RWPE1 (cell line): ENCODE results near the gene SPEM3.
A peak's percentile ranks its signal among the peaks of the same experiment; 100 is the strongest.
"Not testable (repeated sequence)": the region's sequence is repeated elsewhere in the genome, so short reads cannot be mapped to it uniquely, and the experiment has no call there.

ENCODE experiments used
- CTCF ChIA-PET: fragments of 350-600 bp; sonication (Branson Sonifier 250); formaldehyde crosslinking; extraction: SDS; loops from one replicate; lab custom pipeline; 2021; lab: Yijun Ruan, JAX
- POLR2A ChIA-PET: fragments of 400-600 bp; formaldehyde crosslinking; extraction: SDS; loops from one replicate; lab custom pipeline; 2020; ENCODE audit warnings: antibody characterized with exemption; ENCODE audit not compliant: low non-redundant PET; lab: Yijun Ruan, JAX
- DNase-seq: peaks from one replicate; pipeline ENCODE4 v3.0.0; 2012; ENCODE audit warnings: low spot score
- H3K27ac ChIP-seq: fragments of 450-650 bp; 2 replicates; pipeline ENCODE4 v1.5.1; 2017
- TF ChIP-seq, protein P1 (sequence below): fragments of 450-650 bp; conservative IDR thresholded peaks from 2 replicates; pipeline ENCODE4 v1.5.1; 2017; ENCODE audit warnings: low read depth, mild to moderate bottlenecking

The SPEM3 gene

DNA sequence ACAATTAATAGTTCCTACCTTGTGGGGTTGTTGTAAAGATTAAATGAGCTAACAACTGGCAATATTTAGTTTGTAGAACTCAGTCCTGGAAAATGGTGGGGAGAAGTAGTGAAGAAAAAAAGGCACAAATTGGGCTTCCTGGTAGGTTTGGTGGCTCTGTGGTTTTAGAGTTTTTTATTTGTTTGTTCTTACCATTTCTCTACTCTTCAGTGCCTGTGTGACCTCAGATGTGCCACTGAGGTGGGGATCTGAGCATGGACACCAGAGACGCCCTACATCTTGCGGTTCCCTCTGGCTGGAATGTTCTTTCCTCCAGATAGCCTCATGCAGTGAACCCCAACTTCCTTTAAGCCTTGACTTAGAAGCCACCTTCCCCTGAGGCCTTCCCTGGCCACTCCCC is 43.1 kb downstream of the SPEM3 start:
- ChIA-PET CTCF (no interaction called here), POLR2A (interaction anchor here (0.6 kb wide), 1 partner anchor 83 kb away, joined by 5 read pairs; no protein-coding TSS in a partner anchor)
- peak overlapping the region; percentile 35 for H3K27ac ChIP-seq
- TF ChIP-seq, protein P1, sequence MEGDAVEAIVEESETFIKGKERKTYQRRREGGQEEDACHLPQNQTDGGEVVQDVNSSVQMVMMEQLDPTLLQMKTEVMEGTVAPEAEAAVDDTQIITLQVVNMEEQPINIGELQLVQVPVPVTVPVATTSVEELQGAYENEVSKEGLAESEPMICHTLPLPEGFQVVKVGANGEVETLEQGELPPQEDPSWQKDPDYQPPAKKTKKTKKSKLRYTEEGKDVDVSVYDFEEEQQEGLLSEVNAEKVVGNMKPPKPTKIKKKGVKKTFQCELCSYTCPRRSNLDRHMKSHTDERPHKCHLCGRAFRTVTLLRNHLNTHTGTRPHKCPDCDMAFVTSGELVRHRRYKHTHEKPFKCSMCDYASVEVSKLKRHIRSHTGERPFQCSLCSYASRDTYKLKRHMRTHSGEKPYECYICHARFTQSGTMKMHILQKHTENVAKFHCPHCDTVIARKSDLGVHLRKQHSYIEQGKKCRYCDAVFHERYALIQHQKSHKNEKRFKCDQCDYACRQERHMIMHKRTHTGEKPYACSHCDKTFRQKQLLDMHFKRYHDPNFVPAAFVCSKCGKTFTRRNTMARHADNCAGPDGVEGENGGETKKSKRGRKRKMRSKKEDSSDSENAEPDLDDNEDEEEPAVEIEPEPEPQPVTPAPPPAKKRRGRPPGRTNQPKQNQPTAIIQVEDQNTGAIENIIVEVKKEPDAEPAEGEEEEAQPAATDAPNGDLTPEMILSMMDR, result no peak
- DNase-seq, result no peak

DNA sequence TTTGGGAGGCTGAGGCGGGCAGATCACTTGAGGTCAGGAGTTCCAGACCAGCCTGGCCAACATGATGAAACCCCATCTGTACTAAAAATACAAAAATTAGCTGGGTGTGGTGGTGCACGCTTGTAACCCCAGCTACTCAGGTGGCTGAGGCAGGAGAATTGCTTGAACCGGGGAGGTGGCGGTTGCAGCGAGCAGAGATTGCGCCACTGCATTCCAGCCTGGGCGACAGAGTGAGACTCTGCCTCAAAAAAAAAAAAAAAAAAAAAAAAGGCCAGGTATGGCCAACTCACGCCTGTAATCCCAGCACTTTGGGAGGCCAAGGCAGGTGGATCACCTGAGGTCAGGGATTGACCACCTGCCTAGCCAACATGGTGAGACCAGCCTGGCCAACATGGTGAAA is 46.1 kb downstream of the SPEM3 start:
- not testable (repeated sequence) for DNase-seq
- peak overlapping the region; percentile 99 for H3K27ac ChIP-seq
- ChIA-PET POLR2A (interaction anchor here (0.6 to 0.7 kb wide), 2 partner anchors 74 to 114 kb away, joined by 7 to 15 read pairs; no protein-coding TSS in a partner anchor), CTCF (interaction anchor here (0.6 to 4.0 kb wide), 3 partner anchors 12 to 38 kb away, joined by 3 to 19 read pairs (median 5); partner anchors contain the start of gene CHRNB1)

DNA sequence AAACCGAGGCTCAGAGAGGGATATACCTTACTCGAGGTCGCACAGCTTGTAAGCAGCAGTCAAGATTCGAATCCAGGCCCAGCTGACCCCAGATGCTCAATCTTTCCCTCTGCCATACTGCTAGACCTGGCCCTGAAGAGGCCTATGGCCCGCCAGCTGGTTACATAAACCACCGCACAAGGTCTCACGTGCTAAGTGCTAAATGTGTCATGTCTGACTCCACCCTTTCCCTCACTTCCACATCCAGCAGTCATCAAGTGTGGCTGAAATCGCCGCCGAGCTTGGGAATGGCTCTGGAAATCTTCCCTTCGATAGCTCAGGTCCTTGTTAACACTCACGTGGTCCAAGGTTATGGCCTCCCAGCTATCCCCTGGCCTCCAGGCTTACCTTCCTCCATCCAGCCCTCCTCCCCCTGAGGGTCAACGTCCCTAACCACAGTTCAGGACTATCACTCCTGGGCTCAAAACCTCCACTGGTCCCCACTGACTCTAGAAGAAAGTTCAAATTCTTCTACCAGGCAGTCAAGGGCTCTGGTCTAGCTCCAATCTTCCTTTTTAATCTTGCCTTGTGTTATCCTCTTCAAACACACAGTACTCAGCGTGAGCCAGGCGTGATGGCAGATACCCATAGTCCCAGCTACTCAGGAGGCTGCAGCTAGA is 47.2 kb downstream of the SPEM3 start:
- TF ChIP-seq, protein P1, result no peak
- POLR2A ChIA-PET, result interaction anchor here (0.6 to 1.2 kb wide), 3 partner anchors 12 to 114 kb away, joined by 4 to 5 read pairs (median 4); partner anchors contain the start of gene SOX15
- H3K27ac ChIP-seq, result peak overlapping the region; percentile 99
- CTCF ChIA-PET, result interaction anchor here (0.7 to 4.0 kb wide), 4 partner anchors 13 to 39 kb away, joined by 3 to 19 read pairs (median 4); no protein-coding TSS in a partner anchor
- peak; percentile 41 for DNase-seq

DNA sequence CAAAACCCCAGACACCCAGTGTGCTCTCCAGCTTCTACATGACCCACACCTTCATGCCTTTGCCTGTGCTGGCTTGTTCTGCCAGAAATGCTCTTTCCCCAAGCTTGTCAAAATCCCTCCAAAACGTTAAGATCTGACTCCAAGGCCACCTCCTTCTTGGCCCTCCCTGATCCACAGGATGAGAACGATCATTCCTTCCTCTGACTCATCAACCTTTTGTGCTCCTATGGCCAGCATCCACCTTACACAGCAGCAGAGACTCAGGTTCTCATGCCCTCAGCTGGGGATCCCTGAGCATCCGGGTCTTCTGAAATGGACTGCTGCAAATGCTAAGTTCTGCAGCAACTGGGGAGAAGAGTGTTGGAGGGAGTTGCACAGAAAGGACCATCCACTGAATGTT is 47.8 kb downstream of the SPEM3 start:
- peak overlapping the region; percentile 99 for H3K27ac ChIP-seq
- DNase-seq, result peak; percentile 89
- CTCF ChIA-PET, result interaction anchor here (0.7 to 4.0 kb wide), 3 partner anchors 25 to 40 kb away, joined by 3 to 19 read pairs (median 4); no protein-coding TSS in a partner anchor
- POLR2A ChIA-PET, result interaction anchor here (0.5 to 1.2 kb wide), 4 partner anchors 11 to 113 kb away, joined by 3 to 5 read pairs (median 4); partner anchors contain the start of gene SOX15
- TF ChIP-seq, protein P1, result no peak

DNA sequence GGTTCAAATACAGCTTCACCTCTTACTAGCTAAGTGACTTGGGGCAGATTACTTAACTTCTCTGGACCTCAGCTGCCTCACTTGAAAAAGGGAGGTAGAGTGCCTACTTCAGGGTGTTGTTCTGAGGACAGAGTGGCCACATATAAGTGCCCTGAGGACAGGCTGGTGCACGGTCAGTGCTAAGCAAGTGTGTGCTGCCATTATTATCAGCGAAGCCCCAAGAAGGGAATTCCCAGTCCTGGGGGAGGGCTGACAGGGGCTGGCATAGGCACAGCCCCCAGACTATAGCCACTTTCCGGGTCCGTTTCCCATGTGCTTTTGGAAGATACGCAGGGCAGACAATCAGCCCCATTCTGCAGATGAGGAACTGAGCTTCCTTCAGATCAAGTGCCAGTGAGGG is 48.3 kb downstream of the SPEM3 start:
- H3K27ac ChIP-seq, result peak overlapping the region; percentile 99
- no peak for DNase-seq
- TF ChIP-seq, protein P1, result no peak
- ChIA-PET POLR2A (interaction anchor here (0.5 to 0.6 kb wide), 2 partner anchors 18 to 28 kb away, joined by 3 to 5 read pairs; no protein-coding TSS in a partner anchor), CTCF (interaction anchor here (0.7 to 4.0 kb wide), 2 partner anchors 25 to 40 kb away, joined by 4 to 19 read pairs; no protein-coding TSS in a partner anchor)

DNA sequence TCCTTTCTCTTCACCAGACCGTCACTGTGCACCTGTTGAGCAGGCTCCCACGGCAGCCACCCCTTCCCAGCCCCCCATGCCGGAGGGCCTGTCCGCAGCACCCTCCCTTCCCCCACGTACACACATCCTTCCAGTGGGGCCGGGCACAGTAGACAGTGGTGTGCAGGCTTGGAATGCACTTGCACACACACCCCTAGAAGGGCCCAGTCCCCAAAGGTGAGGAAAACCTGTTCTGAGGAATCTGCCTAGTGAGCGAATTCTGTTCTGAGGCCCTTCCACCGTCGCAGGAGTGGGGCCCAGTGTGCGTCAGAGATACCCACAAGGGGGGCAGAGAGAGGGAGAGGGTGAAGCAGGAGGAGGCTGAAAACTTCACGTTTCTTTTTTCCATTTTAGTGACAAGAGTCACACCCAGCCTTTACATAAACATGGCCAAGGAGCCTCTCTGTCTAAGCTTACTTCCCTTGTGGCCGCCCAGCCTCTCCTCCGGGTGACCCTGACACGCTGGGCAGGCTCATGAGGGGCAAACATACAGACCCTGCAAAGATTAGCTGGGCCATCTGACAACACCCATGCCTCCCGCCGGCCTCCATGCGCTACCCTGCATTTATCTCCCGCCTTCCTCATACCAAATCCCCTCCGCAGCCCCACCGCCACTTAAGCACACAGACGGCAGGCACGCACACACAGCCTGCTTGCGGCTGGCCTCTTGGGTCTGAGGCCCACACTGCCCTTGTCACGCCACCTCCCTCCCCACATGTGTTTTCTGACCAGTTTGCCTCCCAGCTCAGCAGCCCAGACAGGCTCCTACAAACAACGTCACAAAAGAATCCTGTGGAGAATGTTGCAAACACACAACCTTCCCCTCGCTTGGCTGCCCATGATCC is 49.0 kb downstream of the SPEM3 start:
- TF ChIP-seq, protein P1, result no peak
- DNase-seq, result peak; percentile 40
- ChIA-PET POLR2A (no interaction called here), CTCF (interaction anchor here (0.7 to 4.0 kb wide), 2 partner anchors 31 to 41 kb away, joined by 3 to 19 read pairs; no protein-coding TSS in a partner anchor)
- peak overlapping the region; percentile 99 for H3K27ac ChIP-seq
